ENCODE results near the gene ATP1A3. TPM values are rescaled to one million over a fixed set of nuclear protein-coding genes. Genes with fewer than 3 reads are reported as not detected.

The ATP1A3 gene
- total and polyA plus RNA-seq, 8 donors: 0.09 to 1.2 (median 0.32) TPM

DNA sequence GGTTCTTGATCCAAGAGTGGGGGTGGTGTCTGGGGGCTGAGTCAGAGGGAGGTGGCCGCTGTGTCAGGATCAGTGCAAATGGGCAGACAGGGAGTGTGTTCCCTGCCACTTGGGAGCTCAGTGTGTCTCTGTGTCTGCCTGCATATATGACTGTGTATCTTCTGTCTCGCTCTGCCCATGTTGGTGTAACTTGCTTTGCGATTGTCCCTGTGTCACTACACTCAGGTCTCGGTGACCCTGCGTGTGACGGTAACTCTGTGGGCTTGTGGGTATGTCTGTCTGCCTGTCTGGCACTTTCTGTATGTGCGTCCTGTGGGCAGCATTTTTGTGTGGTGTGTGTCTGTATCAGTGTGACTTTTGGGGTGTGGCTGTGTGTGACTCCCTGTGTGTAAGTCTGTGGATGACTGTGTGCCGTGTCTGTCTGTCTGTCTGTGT is 57.6 kb downstream of the ATP1A3 start:
- WGBS, 2 donors: 68 to 79% methylated on average over 8 of the region's 8 CpGs
- H3K4me1 ChIP-seq: no peaks in the 10 kb centered on the region
- no peak overlapping the region for H3K4me3 ChIP-seq
- H3K9me3 ChIP-seq: no peaks in the 10 kb centered on the region
- TF ChIP-seq, protein P1, sequence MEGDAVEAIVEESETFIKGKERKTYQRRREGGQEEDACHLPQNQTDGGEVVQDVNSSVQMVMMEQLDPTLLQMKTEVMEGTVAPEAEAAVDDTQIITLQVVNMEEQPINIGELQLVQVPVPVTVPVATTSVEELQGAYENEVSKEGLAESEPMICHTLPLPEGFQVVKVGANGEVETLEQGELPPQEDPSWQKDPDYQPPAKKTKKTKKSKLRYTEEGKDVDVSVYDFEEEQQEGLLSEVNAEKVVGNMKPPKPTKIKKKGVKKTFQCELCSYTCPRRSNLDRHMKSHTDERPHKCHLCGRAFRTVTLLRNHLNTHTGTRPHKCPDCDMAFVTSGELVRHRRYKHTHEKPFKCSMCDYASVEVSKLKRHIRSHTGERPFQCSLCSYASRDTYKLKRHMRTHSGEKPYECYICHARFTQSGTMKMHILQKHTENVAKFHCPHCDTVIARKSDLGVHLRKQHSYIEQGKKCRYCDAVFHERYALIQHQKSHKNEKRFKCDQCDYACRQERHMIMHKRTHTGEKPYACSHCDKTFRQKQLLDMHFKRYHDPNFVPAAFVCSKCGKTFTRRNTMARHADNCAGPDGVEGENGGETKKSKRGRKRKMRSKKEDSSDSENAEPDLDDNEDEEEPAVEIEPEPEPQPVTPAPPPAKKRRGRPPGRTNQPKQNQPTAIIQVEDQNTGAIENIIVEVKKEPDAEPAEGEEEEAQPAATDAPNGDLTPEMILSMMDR (IDR thresholded peaks at IDR 0.05): no peak
- H3K36me3 ChIP-seq: no peaks in the 10 kb centered on the region
- no peak for DNase-seq
- no peak for ATAC-seq
- no peaks in the 10 kb centered on the region for H3K27me3 ChIP-seq
- no peak for FAIRE-seq
- intact Hi-C loops (cut with DNase I): no loop called here
- no peak overlapping the region for H3K27ac ChIP-seq

DNA sequence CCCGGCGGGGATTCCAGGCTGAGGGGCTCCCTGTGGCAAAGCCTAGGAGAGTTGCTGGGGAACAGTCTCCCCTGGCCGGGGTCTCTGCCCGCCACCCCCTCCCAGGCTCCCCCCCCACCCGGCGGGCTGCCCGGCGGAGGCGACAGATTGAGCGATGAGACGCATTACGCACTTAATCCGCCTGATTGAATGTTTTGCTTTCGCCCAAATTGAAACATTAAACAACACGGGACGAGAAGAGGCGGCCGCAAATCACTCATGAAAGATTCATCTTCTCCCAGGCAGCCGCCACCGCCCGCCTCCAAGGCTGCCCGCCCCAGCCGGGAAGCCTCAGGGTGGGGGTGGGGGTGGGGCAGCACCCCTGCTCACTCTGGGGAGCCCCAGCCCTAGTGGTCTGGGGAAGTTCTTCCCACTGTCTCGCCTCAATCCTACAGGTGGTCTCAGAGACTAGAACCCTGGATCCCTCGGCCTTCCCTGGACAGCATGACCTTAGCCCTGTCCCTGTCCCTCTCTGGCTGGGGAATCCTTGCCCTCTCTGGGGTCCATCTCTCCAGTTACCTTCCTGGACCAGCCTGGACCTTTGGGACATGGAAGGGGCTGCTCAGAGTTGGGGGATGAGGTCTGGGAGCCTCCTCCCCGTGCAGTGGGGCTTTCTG is 58.1 kb downstream of the ATP1A3 start:
- H3K4me3 ChIP-seq: no peak overlapping the region
- H3K36me3 ChIP-seq: no peaks in the 10 kb centered on the region
- no peak overlapping the region for H3K27ac ChIP-seq
- H3K9me3 ChIP-seq: no peaks in the 10 kb centered on the region
- no peaks in the 10 kb centered on the region for H3K27me3 ChIP-seq
- ATAC-seq (no peak), DNase-seq (no peak), FAIRE-seq (no peak)
- intact Hi-C loops (cut with DNase I): no loop called here
- WGBS, 2 donors: 18 to 32% methylated on average over 21 to 26 of the region's 26 CpGs
- TF ChIP-seq, protein P1 (IDR thresholded peaks at IDR 0.05): no peak
- H3K4me1 ChIP-seq: no peaks in the 10 kb centered on the region

DNA sequence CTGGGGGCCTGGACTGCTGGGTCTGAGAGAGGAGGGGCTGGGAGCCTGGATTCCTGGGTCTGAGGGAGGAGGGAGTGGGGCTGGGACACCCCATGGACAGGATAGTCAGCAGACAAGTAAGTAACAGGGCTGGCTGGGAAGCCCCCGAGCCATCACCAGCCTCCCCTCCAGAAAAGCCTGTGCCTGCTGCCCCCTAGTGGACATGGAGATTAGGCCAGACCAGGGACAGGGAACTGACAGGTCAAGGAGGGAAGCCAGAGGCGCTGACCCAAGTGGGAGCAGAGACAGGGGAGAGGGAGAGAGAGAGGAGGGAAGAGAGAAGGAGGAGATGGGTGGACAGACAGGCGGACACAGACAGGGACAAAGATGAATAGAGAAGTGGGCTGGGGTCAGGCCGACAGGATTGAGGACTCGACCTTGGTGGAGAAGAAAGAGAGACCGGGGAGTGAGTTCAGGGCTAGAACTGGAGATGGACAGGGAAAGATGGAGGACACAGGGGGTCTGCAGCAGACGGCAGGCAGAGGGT is 59.1 kb downstream of the ATP1A3 start:
- Histone ChIP-seq H3K27ac (no peak overlapping the region), H3K4me3 (no peak overlapping the region), H3K9me3 (no peaks in the 10 kb centered on the region), H3K36me3 (no peaks in the 10 kb centered on the region), H3K27me3 (no peaks in the 10 kb centered on the region), H3K4me1 (no peaks in the 10 kb centered on the region)
- intact Hi-C loops (cut with DNase I): no loop called here
- TF ChIP-seq, protein P1 (IDR thresholded peaks at IDR 0.05): peak; percentile 48 to 79 (median 73)
- 14 to 16% methylated on average over 7 of the region's 7 CpGs for WGBS, 2 donors
- ATAC-seq (peak; percentile 62 to 90 (median 87)), FAIRE-seq (no peak), DNase-seq (peak in 5 of 6 donors; percentile 45 to 86 (median 66))

DNA sequence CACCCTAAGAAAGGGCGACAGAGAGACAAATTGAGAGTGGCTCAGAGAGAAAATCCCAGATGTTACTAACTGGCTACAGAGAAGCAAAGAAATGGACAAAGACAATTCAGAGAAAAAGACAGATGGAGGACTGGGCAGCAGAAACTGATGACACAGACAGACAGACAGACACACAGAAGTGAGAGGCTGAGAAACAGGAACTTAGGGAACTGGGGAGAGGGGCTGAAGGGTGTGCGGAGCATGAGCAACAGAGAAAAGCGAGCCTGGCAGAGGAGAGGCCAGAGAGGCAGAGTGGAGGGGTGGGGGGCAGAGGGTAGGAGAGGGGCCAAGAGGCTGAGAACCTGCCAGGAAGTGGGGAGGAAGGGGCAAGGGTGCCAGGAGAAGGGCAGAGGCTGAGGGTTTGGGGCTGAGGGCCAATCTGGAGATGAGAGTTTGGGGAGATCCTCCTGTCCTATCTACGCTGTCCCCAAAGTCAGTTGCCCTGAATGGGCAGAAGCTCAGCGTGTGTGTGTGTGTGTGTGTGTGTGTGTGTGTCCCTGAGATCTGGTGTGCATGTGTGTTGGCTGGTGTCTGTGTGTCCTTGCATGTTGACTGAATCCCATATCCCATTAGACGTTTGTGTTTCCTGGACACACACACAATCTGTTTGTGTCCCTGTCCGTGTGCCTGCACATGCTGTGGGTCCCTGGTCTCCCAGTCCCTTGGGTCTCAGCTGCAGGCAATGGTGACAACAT is 60.2 kb downstream of the ATP1A3 start:
- TF ChIP-seq, protein P1 (IDR thresholded peaks at IDR 0.05): no peak
- H3K4me3 ChIP-seq: no peak overlapping the region
- no peak for ATAC-seq
- no peaks in the 10 kb centered on the region for H3K4me1 ChIP-seq
- 65 to 80% methylated on average over 7 of the region's 7 CpGs for WGBS, 2 donors
- H3K27ac ChIP-seq: no peak overlapping the region
- no peak for FAIRE-seq
- no peak for DNase-seq
- H3K36me3 ChIP-seq: no peaks in the 10 kb centered on the region
- H3K9me3 ChIP-seq: no peaks in the 10 kb centered on the region
- intact Hi-C loops (cut with DNase I): no loop called here
- H3K27me3 ChIP-seq: no peaks in the 10 kb centered on the region
